Activated T-helper 1 cell treated with Interleukin-2 at 50 U/mL for 16 hours (primary cell): ENCODE results near the gene GDF2.

ENCODE experiments used
- DNase-seq: peaks from one replicate; pipeline ENCODE4 v3.0.0-alpha.2; 2020; ENCODE audit warnings: low read depth

Gene GDF2

GRCh38 chr10:47368431-47369180 is 46.4 kb downstream of the GDF2 start:
- no peak for DNase-seq

- no peak for DNase-seq
Measured at GRCh38 chr10:47369251-47369894, 47.1 kb downstream of the GDF2 start.

- no peak for DNase-seq
Measured at GRCh38 chr10:47370015-47370767, 47.9 kb downstream of the GDF2 start.

DNA sequence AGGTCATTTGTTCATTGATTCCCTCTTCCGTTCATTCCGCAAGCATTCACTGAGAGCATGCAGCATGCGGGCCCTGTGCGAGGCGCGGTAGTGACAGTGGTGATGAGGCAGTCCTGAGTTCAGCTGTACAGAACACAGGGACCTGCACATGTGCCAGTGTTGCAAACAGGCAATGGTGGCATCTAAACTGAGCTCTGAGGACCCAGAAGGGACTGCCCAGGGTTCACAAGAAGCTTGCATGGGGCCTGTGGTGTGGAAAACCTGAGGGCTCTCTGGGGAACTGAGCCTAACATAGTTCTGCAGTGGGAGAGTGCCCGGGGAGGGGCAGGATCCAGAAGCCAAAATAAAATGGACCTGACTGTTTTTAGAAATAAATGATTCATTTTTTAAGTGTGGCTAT is 48.6 kb downstream of the GDF2 start:
- no peak for DNase-seq

GRCh38 chr10:47371629-47372485 is 49.6 kb downstream of the GDF2 start:
- no peak for DNase-seq

- DNase-seq, result no peak
Measured at GRCh38 chr10:47372726-47373125, 50.5 kb downstream of the GDF2 start.

DNA sequence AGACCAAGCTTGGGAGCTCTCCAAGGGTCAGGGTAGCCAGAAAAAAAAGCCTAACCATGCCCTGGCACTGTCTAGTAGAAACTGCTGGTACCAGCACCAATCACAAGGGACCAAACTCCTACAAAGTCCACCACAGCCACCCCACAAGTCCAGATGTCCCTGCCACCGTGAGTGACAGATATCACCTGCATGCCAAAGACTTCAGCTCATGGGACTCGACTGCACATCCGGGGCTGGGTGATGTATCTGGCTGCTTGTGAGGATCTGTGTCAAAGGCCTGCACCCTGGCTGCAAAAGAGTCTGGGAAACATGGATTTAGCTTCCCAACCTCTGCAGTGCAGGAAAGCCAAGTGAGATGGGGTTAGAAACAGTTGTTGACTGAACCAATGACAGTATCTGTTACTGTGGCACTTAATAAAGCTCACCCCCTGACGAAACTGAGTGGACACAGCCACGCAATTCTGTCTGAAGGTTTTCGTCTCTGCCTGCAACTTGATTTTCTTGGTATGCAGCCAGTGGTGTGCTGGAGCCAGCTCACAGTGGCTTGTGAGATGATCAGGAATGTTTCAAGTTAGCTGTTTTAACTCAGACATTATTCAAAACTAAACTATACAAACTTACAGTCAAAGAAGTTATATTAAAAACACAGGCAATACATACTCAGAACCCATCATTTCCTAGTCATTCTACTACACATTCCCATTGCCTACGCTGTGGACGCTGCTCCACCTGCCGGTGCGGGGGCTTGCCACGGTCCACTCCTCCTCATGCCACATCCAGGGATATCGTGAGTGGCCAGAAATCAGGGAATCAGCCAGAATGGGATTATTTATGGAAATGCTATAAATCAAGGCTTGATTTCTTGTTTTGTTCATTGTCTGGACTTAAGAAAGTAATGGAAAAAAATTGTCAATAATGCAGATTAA is 52.6 kb downstream of the GDF2 start:
- DNase-seq, result no peak

- DNase-seq, result no peak
Measured at GRCh38 chr10:47376522-47377220, 54.4 kb downstream of the GDF2 start.
